Endothelial cell of umbilical vein (primary cell): ENCODE data around the gene COX7A2. TPM values are rescaled to one million over a fixed set of nuclear protein-coding genes. Genes with fewer than 3 reads are reported as not detected.

Experiments
- BruUV-seq: library from RNA; stranded (reverse); fragments of 400-500 nt; replicated peaks from 2 replicates; lab custom pipeline; 2021; lab: Mats Ljungman, UMichigan
- CTCF ChIA-PET: fragments of 300-600, 350-600 bp; sonication (Branson Sonifier 250); formaldehyde crosslinking; loops from one replicate; lab custom pipeline; 2021; ENCODE audit warnings: antibody characterized with exemption, inconsistent platforms; lab: Charles Lee
- POLR2A ChIA-PET: fragments of 300-600, 350-600 bp; sonication (Branson Sonifier 250); formaldehyde crosslinking; loops from one replicate; lab custom pipeline; 2021; ENCODE audit warnings: antibody characterized with exemption, inconsistent platforms; lab: Charles Lee
- DNase-seq: peaks from one replicate; pipeline ENCODE4 v3.0.0-alpha.2; 2011; ENCODE audit warnings: low read depth, low spot score
- FAIRE-seq: peaks from 2 replicates; lab custom pipeline; 2011; peaks lifted over from hg19 to GRCh38; lab: Jason Lieb, UNC
- H2AFZ ChIP-seq: 2 replicates; pipeline ENCODE4 v1.6.0; 2012; ENCODE audit warnings: low read depth, low read length, control low read depth, inconsistent platforms
- H3K27ac ChIP-seq: 2 replicates; pipeline ENCODE4 v1.5.1; 2011; ENCODE audit warnings: low read depth, mild to moderate bottlenecking, control low read depth, low read length, moderate library complexity; ENCODE audit not compliant: insufficient read depth
- H3K27me3 ChIP-seq, 2 experiments: 2 replicates each; pipeline versions ENCODE4 v1.6.0 to v1.6.1; 2011; ENCODE audit warnings: low read length in 2 of 2, mixed read lengths in 1 of 2; ENCODE audit not compliant: control insufficient read depth in 2 of 2, insufficient read depth in 2 of 2
- H3K36me3 ChIP-seq, 2 experiments: 2 replicates in 1 of 2; 3 replicates in 1 of 2; pipeline ENCODE4 v1.5.1; 2011; ENCODE audit warnings: low read length in 2 of 2, mild to moderate bottlenecking in 1 of 2, moderate library complexity in 1 of 2; ENCODE audit not compliant: control insufficient read depth in 2 of 2, insufficient read depth in 2 of 2; ENCODE audit errors: extremely low read depth in 1 of 2
- H3K4me1 ChIP-seq: 3 replicates; pipeline ENCODE4 v1.5.1; 2011; ENCODE audit warnings: mild to moderate bottlenecking, low read length; ENCODE audit not compliant: control insufficient read depth, insufficient read depth; ENCODE audit errors: extremely low read depth
- H3K4me2 ChIP-seq: 2 replicates; pipeline ENCODE4 v1.6.1; 2011; ENCODE audit warnings: low read length, control low read depth, mixed read lengths; ENCODE audit not compliant: insufficient read depth
- H3K4me3 ChIP-seq, 3 experiments: fragments of 200-600 bp in 1 of 3; sonication (generic), shearing (Covaris generic) in 1 of 3; replicated peaks in 1 of 3; 2 replicates each; pipeline ENCODE4 v1.5.1; 2011 to 2016; ENCODE audit warnings: control low read depth in 3 of 3, low read length in 3 of 3, mild to moderate bottlenecking in 2 of 3, inconsistent platforms in 1 of 3, low read depth in 1 of 3, moderate library complexity in 1 of 3; ENCODE audit not compliant: insufficient read depth in 1 of 3
- H3K79me2 ChIP-seq: 2 replicates; pipeline ENCODE4 v1.6.0; 2012; ENCODE audit warnings: low read length, inconsistent platforms; ENCODE audit not compliant: control insufficient read depth, insufficient read depth
- H3K9ac ChIP-seq: replicated peaks from 2 replicates; pipeline ENCODE3; 2011; ENCODE audit warnings: low read length, control low read depth; ENCODE audit not compliant: insufficient read depth; ENCODE audit errors: extremely low read depth
- H3K9me1 ChIP-seq: replicated peaks from 3 replicates; pipeline ENCODE4 v1.6.0; 2011; ENCODE audit warnings: mild to moderate bottlenecking, low read length; ENCODE audit not compliant: control insufficient read depth, insufficient read depth; ENCODE audit errors: extremely low read depth
- H3K9me3 ChIP-seq: replicated peaks from 2 replicates; pipeline ENCODE4 v1.5.1; 2012; ENCODE audit warnings: low read length, inconsistent platforms; ENCODE audit not compliant: control insufficient read depth, insufficient read depth
- H4K20me1 ChIP-seq: replicated peaks from 2 replicates; pipeline ENCODE3; 2011; ENCODE audit warnings: mild to moderate bottlenecking, low read length; ENCODE audit not compliant: control insufficient read depth, insufficient read depth; ENCODE audit errors: extremely low read depth
- CTCF ChIP-seq, 2 donors: IDR thresholded peaks; 1 replicate in 1 of 2; 2 replicates in 1 of 2; pipeline ENCODE4 v1.5.1; 2011; ENCODE audit warnings: low read length in 2 of 2, mild to moderate bottlenecking in 2 of 2, moderate library complexity in 2 of 2, control low read depth in 1 of 2, inconsistent platforms in 1 of 2, low read depth in 1 of 2; ENCODE audit not compliant: insufficient read depth in 1 of 2; ENCODE audit errors: extremely low read depth in 1 of 2
- POLR2A ChIP-seq: IDR thresholded peaks from 2 replicates; pipeline ENCODE4 v1.6.1; 2012; ENCODE audit warnings: low read depth, mild to moderate bottlenecking, control low read depth, low read length
- dilution Hi-C: fragments of 300-500 bp; cut with MboI; formaldehyde crosslinking; loops from one replicate; pipeline ENCODE4 v1.15.0; 2019; ENCODE audit warnings: low sequenced_read_pairs; ENCODE audit not compliant: extremely low pct_ligation_motif_present
- intact Hi-C: fragments of 100-400 bp; cut with micrococcal nuclease; formaldehyde crosslinking; loops from one replicate; pipeline ENCODE4 v1.10.0; 2022
- polyA plus RNA-seq, 4 experiments: library from polyadenylated mRNA; depleted of rRNA in 3 of 4; stranded (reverse) in 3 of 4; unstranded in 1 of 4; fragments of >200 nt; gene quantifications; 2 replicates each; pipeline versions ENCODE4 v1.2.1 to v1.2.3, GENCODE V29; 2011 to 2012; ENCODE audit warnings: missing spikeins in 1 of 4
- total RNA-seq: library from RNA; stranded (reverse); gene quantifications from 2 replicates; pipeline ENCODE4 v1.2.3, GENCODE V29; 2021

COX7A2 gene
- total and polyA plus RNA-seq, 2 donors (not counting 3 experiments of a cell fraction or from before 2014, with no cell fraction given): 254 to 426 TPM

DNA sequence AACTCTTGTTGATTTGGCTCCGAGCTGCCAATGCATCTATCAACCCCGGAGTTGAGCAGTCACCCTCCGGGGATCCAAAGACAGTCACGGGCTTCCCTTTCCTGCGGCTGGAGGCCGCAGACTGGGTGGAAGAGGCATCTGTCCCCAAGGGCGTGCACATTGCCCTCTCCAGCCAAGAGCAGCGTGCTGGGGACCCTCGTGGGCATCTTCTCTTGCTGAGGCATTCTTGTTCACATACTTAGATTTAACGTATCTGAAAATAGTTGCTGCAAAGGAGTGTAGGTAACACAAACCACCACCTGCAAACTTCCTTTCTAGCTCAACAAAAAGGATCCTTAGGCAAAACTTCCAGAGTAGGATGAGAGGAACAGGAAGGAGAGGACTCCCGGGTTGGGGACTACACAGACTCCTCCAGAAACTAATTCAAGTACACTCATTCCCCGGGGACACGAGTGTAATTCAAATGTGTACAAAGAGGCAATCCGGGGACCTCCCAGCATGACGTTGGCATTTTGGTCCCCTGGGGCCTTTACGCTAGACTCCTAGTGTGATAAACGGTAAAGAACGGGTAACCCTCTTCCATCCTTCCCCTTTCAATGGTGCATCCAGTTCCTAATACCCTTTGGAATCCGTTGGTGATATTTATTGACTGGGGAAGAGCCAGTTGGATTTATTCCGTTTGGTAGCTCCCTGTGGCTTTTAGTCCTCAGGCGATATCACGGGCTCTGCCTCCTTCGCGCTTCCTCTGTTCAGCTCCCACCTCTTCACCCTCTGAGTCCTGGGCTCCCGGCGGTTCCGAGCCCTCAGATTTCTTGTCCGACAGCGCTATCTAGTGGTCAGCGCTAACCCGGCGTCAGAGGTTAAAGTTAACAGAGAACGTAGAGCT is 35.1 kb downstream of the COX7A2 start:
- H4K20me1 ChIP-seq: no peaks in the 10 kb centered on the region
- H3K27ac ChIP-seq: no peak overlapping the region
- H3K9ac ChIP-seq: no peak overlapping the region
- no peaks in the 10 kb centered on the region for H3K79me2 ChIP-seq
- intact Hi-C loops: loop anchor here (1.0 to 10.0 kb wide), 7 partner anchors 234 to 1531 kb away; no protein-coding TSS in a partner anchor
- ChIA-PET CTCF (interaction anchor here (0.6 to 12.5 kb wide), 124 partner anchors 9 to 1923 kb away, joined by 3 to 393 read pairs (median 4); partner anchors contain the start of genes COX7A2 and SLC17A5), POLR2A (no interaction called here)
- H3K4me3 ChIP-seq: no peak overlapping the region
- peaks cover 31% of the 10 kb centered on the region for H3K4me1 ChIP-seq
- DNase-seq: peak; percentile 80
- no peaks in the 10 kb centered on the region for H3K9me3 ChIP-seq
- BruUV-seq: no TSS peak
- H3K4me2 ChIP-seq: peak overlapping the region; percentile 54
- peak; percentile 78 to 92 for TF ChIP-seq CTCF (IDR thresholded peaks at IDR 0.05; ENCODE audit: extremely low read depth in 1 of 2, insufficient read depth in 1 of 2, low read depth in 1 of 2, low read length in 2 of 2)
- no peak for TF ChIP-seq POLR2A
- dilution Hi-C loops: no loop called here
- peaks cover 17% of the 10 kb centered on the region in 2 experiments for H3K27me3 ChIP-seq
- H2AFZ ChIP-seq: peak overlapping the region; percentile 30
- H3K36me3 ChIP-seq: no peaks in the 10 kb centered on the region
- peak; percentile 90 for FAIRE-seq
- H3K9me1 ChIP-seq: no peaks in the 10 kb centered on the region
